Superior temporal gyrus (tissue), 1 donor: ENCODE data around the gene HTRA1.

Experiments
- DNase-seq: peaks from one replicate; pipeline ENCODE4 v3.0.0-alpha.2; 2016; ENCODE audit errors: extremely low spot score

HTRA1 gene

GRCh38 chr10:122515588-122516231 lies 54.4 kb downstream of the HTRA1 start:
- no peak for DNase-seq

- DNase-seq, result no peak
Measured at GRCh38 chr10:122516734-122517133, 55.4 kb downstream of the HTRA1 start.

- no peak for DNase-seq
Measured at GRCh38 chr10:122519144-122519543, 57.8 kb downstream of the HTRA1 start.

GRCh38 chr10:122519873-122520272 lies 58.5 kb downstream of the HTRA1 start:
- no peak for DNase-seq

- no peak for DNase-seq
Measured at GRCh38 chr10:122521011-122521410, 59.7 kb downstream of the HTRA1 start.

GRCh38 chr10:122524811-122525210 lies 63.5 kb downstream of the HTRA1 start:
- DNase-seq, result no peak

- DNase-seq, result no peak
Measured at GRCh38 chr10:122525788-122526187, 64.4 kb downstream of the HTRA1 start.

GRCh38 chr10:122526892-122527291 lies 65.5 kb downstream of the HTRA1 start:
- no peak for DNase-seq

DNA sequence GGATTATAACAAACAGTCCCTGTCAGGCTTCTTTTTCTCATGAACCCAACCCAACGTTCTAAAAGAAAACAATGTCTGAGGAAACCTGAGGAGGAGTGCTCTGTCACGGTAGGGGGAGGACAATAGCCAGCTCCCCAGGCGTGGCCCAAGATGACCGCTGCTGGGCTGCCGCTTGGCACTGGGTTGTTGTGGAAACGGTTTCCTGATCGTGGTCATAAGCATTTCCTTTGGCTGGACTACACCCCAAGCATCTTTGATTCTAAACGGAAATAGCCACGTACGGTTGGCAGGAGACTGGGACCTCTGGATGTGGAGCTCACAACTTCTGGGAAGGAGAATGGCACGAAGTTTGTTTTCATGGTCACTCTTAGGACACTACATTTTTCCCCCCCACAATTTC lies 68.8 kb downstream of the HTRA1 start:
- no peak for DNase-seq

GRCh38 chr10:122531261-122531660 lies 69.9 kb downstream of the HTRA1 start:
- no peak for DNase-seq

- no peak for DNase-seq
Measured at GRCh38 chr10:122531939-122532338, 70.6 kb downstream of the HTRA1 start.

DNA sequence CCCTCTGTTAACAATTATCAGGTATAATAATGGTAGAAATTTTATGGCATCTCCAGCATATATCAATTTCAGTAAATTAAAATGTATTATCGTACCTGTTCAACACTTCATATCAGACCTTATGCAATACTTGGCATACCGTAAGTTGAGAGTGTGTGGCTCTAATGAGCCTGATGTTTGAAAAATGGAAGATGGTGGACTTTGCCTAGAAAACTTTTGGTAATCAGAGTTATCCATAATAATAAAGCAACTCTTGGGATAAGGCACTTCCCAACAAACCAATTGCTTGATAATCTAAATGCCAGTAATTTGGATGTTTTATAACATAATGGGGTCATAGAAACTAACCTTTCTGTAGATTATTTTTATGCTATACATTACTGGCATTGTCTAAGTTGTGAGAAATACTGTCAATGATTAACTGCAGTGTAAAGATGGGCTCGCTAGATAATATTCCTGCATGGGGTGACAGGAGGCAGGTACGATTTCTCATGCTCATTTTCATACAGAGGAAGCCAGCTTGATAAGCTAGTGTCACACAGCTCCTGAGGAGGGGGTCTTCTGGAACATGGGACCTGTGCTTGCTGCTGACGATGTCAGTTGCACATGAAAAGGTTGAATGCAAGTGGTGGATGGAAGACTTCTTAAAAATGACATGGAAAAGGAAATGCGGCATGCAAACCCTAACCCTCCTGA lies 71.4 kb downstream of the HTRA1 start:
- DNase-seq, result no peak

DNA sequence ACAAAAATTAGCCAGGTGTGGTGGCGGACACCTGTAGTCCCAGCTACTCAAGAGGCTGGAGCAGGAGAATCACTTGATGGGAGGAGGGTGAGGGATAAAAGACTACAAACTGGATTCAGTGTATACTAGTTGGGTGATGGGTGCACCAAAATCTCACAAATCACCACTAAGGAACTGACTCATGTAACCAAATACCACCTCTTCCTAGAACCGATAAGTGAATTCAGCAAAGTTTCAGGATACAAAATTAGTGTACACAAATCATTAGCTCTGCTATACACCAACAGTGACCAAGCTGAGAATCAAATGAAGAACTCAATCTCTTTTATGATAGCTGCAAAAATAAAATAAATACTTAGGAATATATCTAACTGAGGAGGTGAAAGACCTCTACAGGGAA lies 76.2 kb downstream of the HTRA1 start:
- DNase-seq, result no peak

DNA sequence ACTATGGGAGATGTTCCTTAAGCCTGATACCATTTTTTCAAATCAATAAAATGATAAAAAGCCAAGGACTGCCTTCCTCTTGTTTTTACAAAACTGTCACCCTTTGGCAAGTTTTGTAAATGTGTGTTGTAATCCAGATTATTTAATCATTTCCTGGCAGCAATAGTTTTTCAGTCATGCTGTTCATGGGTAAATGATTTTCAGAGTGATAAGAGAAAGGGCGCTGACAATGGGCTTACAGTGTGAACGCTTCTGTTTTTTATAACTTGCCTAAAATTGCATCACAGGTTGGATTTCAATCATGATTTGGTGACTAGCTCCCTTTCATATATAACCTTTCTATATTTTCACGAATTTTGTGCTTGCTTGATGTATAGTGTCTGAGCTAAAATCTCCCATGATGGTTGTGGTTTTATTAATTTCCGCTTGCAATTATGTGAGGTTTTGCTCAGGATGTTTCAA lies 80.2 kb downstream of the HTRA1 start:
- no peak for DNase-seq

DNA sequence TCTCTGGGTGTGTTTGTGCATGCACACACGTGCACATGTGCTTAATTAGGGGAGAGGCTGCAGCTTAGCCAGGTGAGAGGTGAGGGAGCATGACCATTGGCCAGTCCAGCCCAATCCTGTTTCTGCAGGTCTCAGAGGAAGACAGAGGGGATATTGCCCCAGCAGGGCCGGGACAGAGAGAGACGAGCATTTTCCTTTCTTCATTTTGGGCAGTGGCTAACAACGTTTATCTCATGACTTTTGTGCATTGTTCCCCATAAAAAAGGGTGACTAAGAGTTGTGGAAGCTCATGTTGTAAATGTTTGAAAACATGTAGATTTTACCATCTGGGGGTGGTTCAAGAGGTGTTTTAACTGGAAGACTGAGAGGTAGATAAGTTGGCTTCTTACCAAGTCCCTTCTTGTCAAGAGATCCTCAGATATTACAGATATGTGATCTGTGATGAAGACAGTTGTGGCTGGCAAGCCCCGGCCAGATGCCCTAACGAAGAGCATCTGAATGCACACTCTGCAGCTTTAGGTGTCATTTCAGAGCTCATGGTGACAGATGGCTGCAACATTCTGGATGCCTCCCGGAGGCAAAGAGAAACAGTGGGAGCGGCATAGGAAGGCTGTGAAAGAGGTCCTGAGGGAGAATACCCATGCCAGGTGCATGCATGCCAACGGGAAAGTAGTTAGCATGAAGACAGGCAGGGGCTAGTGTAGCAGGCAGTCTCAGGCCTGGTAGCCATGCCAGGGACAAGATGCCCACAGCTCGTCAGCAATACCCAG lies 82.5 kb downstream of the HTRA1 start:
- DNase-seq, result no peak

DNA sequence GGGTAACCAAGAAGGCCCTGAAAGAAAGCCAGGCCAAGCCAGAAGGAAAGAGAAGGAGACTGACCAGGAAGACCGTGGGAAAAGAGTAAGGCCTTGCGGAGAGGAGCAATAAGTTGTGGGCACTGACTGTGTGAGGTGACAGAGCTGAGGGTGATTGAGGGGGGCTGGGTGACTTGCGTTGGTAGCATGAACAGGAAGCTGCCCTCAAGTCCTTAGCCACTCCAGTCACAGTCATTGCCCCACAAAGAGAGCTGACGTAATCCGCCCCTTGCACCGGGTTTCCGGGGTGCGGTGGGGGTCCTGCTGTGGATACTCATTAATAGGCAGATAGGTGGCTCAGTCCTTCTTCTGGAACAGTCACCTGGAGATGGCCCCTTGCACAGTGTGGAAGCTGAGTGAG lies 83.1 kb downstream of the HTRA1 start:
- DNase-seq, result no peak

DNA sequence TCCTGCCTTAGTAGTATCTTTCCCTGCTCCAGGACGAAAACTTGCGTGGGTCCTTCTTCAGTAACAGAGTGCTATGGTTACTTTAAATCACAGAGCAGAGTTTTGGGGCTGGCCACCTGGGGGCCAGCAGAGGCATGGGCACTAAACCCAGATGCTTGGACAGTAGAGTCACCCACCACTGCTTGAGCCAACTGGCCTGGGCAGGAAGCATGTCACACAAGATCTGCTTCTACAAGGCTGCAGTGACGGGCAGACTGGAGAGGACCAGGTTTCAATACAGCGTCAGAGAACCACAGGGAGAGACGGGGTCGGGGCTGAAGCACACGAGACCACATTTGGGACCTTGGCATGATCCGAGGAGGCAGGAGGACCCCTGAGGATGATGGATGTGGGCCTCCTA lies 84.9 kb downstream of the HTRA1 start:
- no peak for DNase-seq

GRCh38 chr10:122548407-122549085 lies 87.2 kb downstream of the HTRA1 start:
- DNase-seq, result no peak

GRCh38 chr10:122549636-122550035 lies 88.3 kb downstream of the HTRA1 start:
- DNase-seq, result no peak

- DNase-seq, result no peak
Measured at GRCh38 chr10:122550427-122550826, 89.1 kb downstream of the HTRA1 start.

GRCh38 chr10:122550983-122551382 lies 89.6 kb downstream of the HTRA1 start:
- no peak for DNase-seq

DNA sequence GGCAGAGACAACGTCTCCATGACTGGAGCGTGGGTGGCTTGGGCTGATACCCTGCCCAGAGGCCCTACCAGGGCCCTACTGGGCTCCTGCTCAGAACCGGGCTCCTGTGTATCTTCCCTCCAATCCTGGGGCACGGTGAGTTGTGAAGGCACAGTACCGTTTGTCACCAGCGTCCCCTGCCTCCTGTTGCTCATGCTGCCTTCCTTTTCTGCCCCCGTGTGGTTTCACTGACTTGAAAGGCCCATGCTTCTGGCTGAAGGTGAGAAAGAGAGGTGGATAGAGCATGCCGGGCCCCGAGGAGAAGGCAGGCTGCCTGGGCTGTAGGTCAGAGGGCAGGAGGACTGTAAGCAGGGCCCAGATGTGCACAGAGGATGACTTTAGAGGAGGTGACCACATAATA lies 90.1 kb downstream of the HTRA1 start:
- DNase-seq, result no peak
